HepG2 (cell line): Measurements from ENCODE around the gene OMD. TPM values are rescaled to one million over a fixed set of nuclear protein-coding genes. Genes with fewer than 3 reads are reported as not detected.

Source experiments
- ATAC-seq: fragments of 200-7000 bp; cut with Tn5 transposase; 3 replicates; pipeline ENCODE4 v1.9.1; 2020; ENCODE audit warnings: mild to moderate bottlenecking, moderate library complexity
- Bru-seq: library from RNA; stranded (reverse); fragments of 400-500 nt; gene quantifications from one replicate; lab custom pipeline; 2021; lab: Mats Ljungman, UMichigan
- BruChase-seq, 2 experiments: library from RNA; stranded (reverse); fragments of 400-500 nt; gene quantifications; one replicate each; lab custom pipeline; 2021; lab: Mats Ljungman, UMichigan
- BruUV-seq: library from RNA; stranded (reverse); fragments of 400-500 nt; replicated peaks from 2 replicates; lab custom pipeline; 2021; lab: Mats Ljungman, UMichigan
- CTCF ChIA-PET: fragments of 300-600 bp; formaldehyde crosslinking; extraction: SDS; loops from one replicate; lab custom pipeline; 2021; ENCODE audit warnings: low total read pairs, inconsistent platforms, low intra/inter-chr PET ratio; lab: Yijun Ruan, JAX
- POLR2A ChIA-PET: fragments of 350-600 bp; sonication (Branson Sonifier 250); formaldehyde crosslinking; loops from one replicate; lab custom pipeline; 2020; ENCODE audit warnings: antibody characterized with exemption, inconsistent platforms; lab: Yijun Ruan, JAX
- DNase-seq: peaks from one replicate; pipeline ENCODE4 v3.0.0-alpha.2; 2015; ENCODE audit warnings: low spot score
- FAIRE-seq: peaks from 3 replicates; lab custom pipeline; 2011; peaks lifted over from hg19 to GRCh38; lab: Jason Lieb, UNC
- H2AFZ ChIP-seq: one replicate; pipeline ENCODE4 v1.6.1; 2011; ENCODE audit warnings: low read length, inconsistent platforms
- H3K27ac ChIP-seq: fragments of 300-600 bp; 3 replicates; pipeline ENCODE4 v1.8.0; 2011; ENCODE audit warnings: mixed run types, mild to moderate bottlenecking, mixed read lengths, low read length, inconsistent platforms; ENCODE audit not compliant: insufficient read depth; ENCODE audit errors: extremely low read length
- H3K27me3 ChIP-seq, 2 experiments: fragments of 200-600 bp in 1 of 2; 2 replicates in 1 of 2; 3 replicates in 1 of 2; pipeline versions ENCODE4 v1.6.0 to v1.8.0; 2011; ENCODE audit warnings: low read length in 2 of 2, mild to moderate bottlenecking in 2 of 2, moderate library complexity in 2 of 2, inconsistent platforms in 1 of 2; ENCODE audit not compliant: insufficient read depth in 2 of 2, control insufficient read depth in 1 of 2
- H3K36me3 ChIP-seq, 2 experiments: fragments of 200-600 bp in 1 of 2; replicated peaks in 1 of 2; 2 replicates in 1 of 2; 3 replicates in 1 of 2; pipeline versions ENCODE4 v1.5.1 to v1.8.0; 2011; ENCODE audit warnings: low read length in 2 of 2, inconsistent platforms in 1 of 2; ENCODE audit not compliant: insufficient read depth in 2 of 2, control insufficient read depth in 1 of 2
- H3K4me1 ChIP-seq: 2 replicates; pipeline ENCODE4 v1.5.1; 2012; ENCODE audit warnings: low read length, inconsistent platforms; ENCODE audit not compliant: insufficient read depth
- H3K4me2 ChIP-seq: 2 replicates; pipeline ENCODE4 v1.6.0; 2011; ENCODE audit warnings: low read depth, low read length, inconsistent platforms
- H3K4me3 ChIP-seq, 3 experiments: fragments of 200-600 bp in 1 of 3; sonication (generic), shearing (Covaris generic) in 1 of 3; replicated peaks in 1 of 3; 2 replicates each; pipeline ENCODE4 v1.5.1; 2011 to 2016; ENCODE audit warnings: low read length in 3 of 3, inconsistent platforms in 2 of 3, low read depth in 2 of 3, mild to moderate bottlenecking in 2 of 3, control low read depth in 1 of 3, mixed read lengths in 1 of 3; ENCODE audit not compliant: insufficient read depth in 1 of 3
- H3K79me2 ChIP-seq: one replicate; pipeline ENCODE4 v1.6.1; 2011; ENCODE audit warnings: low read length, inconsistent platforms; ENCODE audit not compliant: insufficient read depth
- H3K9ac ChIP-seq: 2 replicates; pipeline ENCODE4 v1.6.0; 2011; ENCODE audit warnings: mild to moderate bottlenecking, low read depth, low read length, inconsistent platforms; ENCODE audit not compliant: insufficient read depth
- H3K9me3 ChIP-seq: 2 replicates; pipeline ENCODE4 v1.5.1; 2012; ENCODE audit warnings: mild to moderate bottlenecking, low read length
- H4K20me1 ChIP-seq: 2 replicates; pipeline ENCODE4 v1.6.0; 2011; ENCODE audit warnings: inconsistent platforms, mild to moderate bottlenecking, low read length, moderate library complexity; ENCODE audit not compliant: insufficient read depth
- NFRKB ChIP-seq: fragments of 450-650 bp; IDR thresholded peaks from 2 replicates; pipeline ENCODE4 v1.6.1; 2017
- NR3C1 ChIP-seq: sonication (generic); formaldehyde crosslinking; IDR thresholded peaks from 2 replicates; pipeline ENCODE4 v1.4.0; 2020; ENCODE audit warnings: missing genetic modification reagents
- RFX5 ChIP-seq: IDR thresholded peaks from 2 replicates; pipeline ENCODE4 v1.6.1; 2011; ENCODE audit warnings: low read depth, low read length, improper control_type of control experiment
- SKIL ChIP-seq: sonication (generic); formaldehyde crosslinking; IDR thresholded peaks from 2 replicates; pipeline ENCODE4 v1.8.0; 2022; ENCODE audit warnings: missing genetic modification reagents, mild to moderate bottlenecking, moderate library complexity, borderline replicate concordance
- TFE3 ChIP-seq: IDR thresholded peaks from 2 replicates; pipeline ENCODE4 v1.6.1; 2016
- ZNF143 ChIP-seq: sonication (generic); formaldehyde crosslinking; IDR thresholded peaks from 2 replicates; pipeline ENCODE4 v1.4.0; 2020; ENCODE audit warnings: missing genetic modification reagents
- ZNF225 ChIP-seq: sonication (generic); formaldehyde crosslinking; IDR thresholded peaks from 2 replicates; pipeline ENCODE4 v1.4.0; 2020; ENCODE audit warnings: mild to moderate bottlenecking, missing genetic modification reagents
- ZNF720 ChIP-seq: sonication (generic); formaldehyde crosslinking; IDR thresholded peaks from 2 replicates; pipeline ENCODE4 v1.4.0; 2020; ENCODE audit warnings: missing genetic modification reagents
- whole genome bisulfite sequencing: methylation state at CpG from one replicate; pipeline ENCODE4 v1.1.6; 2017; ENCODE audit warnings: low lambda C conversion rate; 5-methylcytosine and 5-hydroxymethylcytosine counted together
- in situ Hi-C: cut with HindIII; loops from 2 replicates; pipeline ENCODE4 v1.10.0; 2017; ENCODE audit warnings: low pct_unique_long_range_greater_than_20kb; ENCODE audit not compliant: extremely low pct_ligation_motif_present
- intact Hi-C: fragments of 100-400 bp; cut with micrococcal nuclease; formaldehyde crosslinking; loops from one replicate; pipeline ENCODE4 v1.10.0; 2022; ENCODE audit not compliant: unreplicated experiment
- long read RNA-seq, 2 experiments: library from RNA in 1 of 2; library from polyadenylated mRNA in 1 of 2; stranded (forward) in 1 of 2; unstranded in 1 of 2; transcript quantifications; one replicate each; pipeline ENCODE4 v2.0.0, GENCODE V29; 2019 to 2022
- polyA minus RNA-seq, 3 experiments: library from RNA; depleted of rRNA, polyadenylated mRNA; stranded (reverse); fragments of >200 nt; gene quantifications; 2 replicates each; pipeline ENCODE4 v1.2.3, GENCODE V29; 2011; ENCODE audit warnings: low replicate concordance in 1 of 3
- polyA plus RNA-seq, 8 experiments: library from polyadenylated mRNA; depleted of rRNA in 3 of 8; stranded (reverse) in 7 of 8; unstranded in 1 of 8; fragments of >200 nt; fragmentation: Illumina TruSeq in 4 of 8; extraction: Trizol in 4 of 8; gene quantifications; 2 replicates each; pipeline versions ENCODE4 v1.2.1 to v1.2.3, GENCODE V29; 2011 to 2016; ENCODE audit warnings: low read depth in 4 of 8, missing spikeins in 1 of 8, mixed read lengths in 1 of 8; ENCODE audit not compliant: insufficient read depth in 1 of 8
- total RNA-seq, 5 experiments: library from RNA; depleted of rRNA; stranded (reverse); fragments of >200 nt; fragmentation: Illumina TruSeq; extraction: Trizol; gene quantifications; 2 replicates each; pipeline ENCODE4 v1.2.3, GENCODE V29; 2016; ENCODE audit warnings: low read depth in 1 of 5

OMD gene
- total RNA-seq (2016; rRNA removed; fragmentation: Illumina TruSeq; extraction: Trizol) (not detected in 2 replicates), polyA plus RNA-seq (2011; rRNA removed) (not detected in 2 replicates), polyA minus RNA-seq (2011; rRNA and poly(A)+ RNA removed; ENCODE audit: low replicate concordance) (not detected in 2 replicates), Bru-seq, nascent RNA (not detected), BruChase-seq, experiment 1, labeled RNA remaining after a 6-hour chase (not detected), BruChase-seq, experiment 2, labeled RNA remaining after a 2-hour chase (not detected)
- not detected in 2 replicates for total RNA-seq (2016; cell fraction: cytosol; rRNA removed; fragmentation: Illumina TruSeq; extraction: Trizol; ENCODE audit: low read depth)
- total RNA-seq (2016; cell fraction: insoluble cytoplasmic fraction; rRNA removed; fragmentation: Illumina TruSeq; extraction: Trizol): not detected in 2 replicates
- total RNA-seq (2016; cell fraction: membrane; rRNA removed; fragmentation: Illumina TruSeq; extraction: Trizol): not detected in 2 replicates
- not detected in 2 replicates for total RNA-seq (2016; cell fraction: nucleus; rRNA removed; fragmentation: Illumina TruSeq; extraction: Trizol)
- not detected in 2 replicates for polyA plus RNA-seq (2011; cell fraction: cytosol; rRNA removed)
- not detected in 2 replicates for polyA plus RNA-seq (2011; cell fraction: nucleus; rRNA removed)
- not detected in 2 replicates for polyA plus RNA-seq (2012)
- polyA plus RNA-seq (2016; cell fraction: cytosol; fragmentation: Illumina TruSeq; extraction: Trizol; ENCODE audit: low read depth): not detected in 2 replicates
- polyA plus RNA-seq (2016; cell fraction: insoluble cytoplasmic fraction; fragmentation: Illumina TruSeq; extraction: Trizol; ENCODE audit: low read depth): not detected in 2 replicates
- not detected in 2 replicates for polyA plus RNA-seq (2016; cell fraction: membrane; fragmentation: Illumina TruSeq; extraction: Trizol; ENCODE audit: low read depth)
- polyA plus RNA-seq (2016; cell fraction: nucleus; fragmentation: Illumina TruSeq; extraction: Trizol; ENCODE audit: insufficient read depth, low read depth): not detected in 2 replicates
- not detected in 2 replicates for polyA minus RNA-seq (2011; cell fraction: cytosol; rRNA and poly(A)+ RNA removed)
- not detected in 2 replicates for polyA minus RNA-seq (2011; cell fraction: nucleus; rRNA and poly(A)+ RNA removed)
- long read RNA-seq, experiment 1: 0 reads
- long read RNA-seq, experiment 2: 0 reads

- H3K79me2 ChIP-seq: no peaks in the 10 kb centered on the region
- POLR2A ChIA-PET: no interaction called here
- 74% methylated on average over 1 of the region's 1 CpG for WGBS
- H3K4me2 ChIP-seq: no peak within 1 kb of the TSS
- H3K4me1 ChIP-seq: no peaks in the 10 kb centered on the region
- no peaks in the 10 kb centered on the region for H3K9me3 ChIP-seq
- no peaks in the 10 kb centered on the region for H3K36me3 ChIP-seq
- H3K9ac ChIP-seq: no peak within 1 kb of the TSS
- DNase-seq (no peak), FAIRE-seq (no peak), ATAC-seq (no peak)
- no peak within 1 kb of the TSS for H3K27ac ChIP-seq
- H4K20me1 ChIP-seq: no peaks in the 10 kb centered on the region
- intact Hi-C loops: no loop called here
- CTCF ChIA-PET: no interaction called here
- in situ Hi-C loops: no loop called here
- no peaks in the 10 kb centered on the region for H3K27me3 ChIP-seq
- no peak within 1 kb of the TSS for H2AFZ ChIP-seq
- BruUV-seq: no TSS peak
- no peak for TF ChIP-seq SKIL (CRISPR knock-in tag)
- no peak for TF ChIP-seq TFE3 (CRISPR knock-in tag)
- no peak for TF ChIP-seq RFX5
- no peak for TF ChIP-seq ZNF720 (CRISPR knock-in tag)
- no peak for TF ChIP-seq ZNF143
- no peak for TF ChIP-seq NR3C1 (CRISPR knock-in tag)
- TF ChIP-seq ZNF225: no peak
- TF ChIP-seq NFRKB: no peak
- no peak within 1 kb of the TSS for H3K4me3 ChIP-seq
Measured at GRCh38 chr9:92424340-92424739, at the start of gene OMD. TSS of gene OMD (minus strand) at chr9:92424471. CDS start at chr9:92417558, 6,913 bp downstream.
